Panc1 (cell line): ENCODE data around the gene ATP1B2. TPM values are rescaled to one million over a fixed set of nuclear protein-coding genes. Genes with fewer than 3 reads are reported as not detected.

Experiments
- ATAC-seq: fragments of 200-7000 bp; cut with Tn5 transposase; 2 replicates; pipeline ENCODE4 v1.9.1; 2020; ENCODE audit warnings: mild to moderate bottlenecking, moderate library complexity
- BruUV-seq: library from RNA; stranded (reverse); fragments of 400-500 nt; replicated peaks from 2 replicates; lab custom pipeline; 2021; lab: Mats Ljungman, UMichigan
- CTCF ChIA-PET: fragments of 300-600 bp; sonication (Branson Sonifier 250); formaldehyde crosslinking; loops from one replicate; lab custom pipeline; 2022; ENCODE audit warnings: antibody characterized with exemption; lab: Charles Lee
- POLR2A ChIA-PET: fragments of 300-600 bp; sonication (Branson Sonifier 250); formaldehyde crosslinking; loops from one replicate; lab custom pipeline; 2022; ENCODE audit warnings: antibody characterized with exemption; lab: Charles Lee
- DNase-seq: peaks from one replicate; pipeline ENCODE4 v3.0.0-alpha.2; 2010; ENCODE audit warnings: low read depth, low spot score
- H3K27ac ChIP-seq: 2 replicates; pipeline ENCODE4 v1.5.1; 2011; ENCODE audit warnings: mild to moderate bottlenecking, low read length, inconsistent platforms
- H3K27me3 ChIP-seq: fragments of 200-500 bp; sonication (Bioruptor generic); 2 replicates; pipeline ENCODE4 v1.6.0; 2014; ENCODE audit warnings: low read length, inconsistent platforms; ENCODE audit not compliant: control insufficient read depth, insufficient read depth
- H3K36me3 ChIP-seq: fragments of 200-500 bp; sonication (Bioruptor generic); 2 replicates; pipeline ENCODE4 v1.5.1; 2014; ENCODE audit warnings: inconsistent platforms, mild to moderate bottlenecking, low read length, moderate library complexity; ENCODE audit not compliant: control insufficient read depth, insufficient read depth
- H3K4me1 ChIP-seq: 2 replicates; pipeline ENCODE4 v1.5.1; 2011; ENCODE audit warnings: inconsistent platforms, mild to moderate bottlenecking, low read length, moderate library complexity; ENCODE audit not compliant: control insufficient read depth, insufficient read depth
- H3K4me3 ChIP-seq, 2 experiments: 2 replicates each; pipeline ENCODE4 v1.5.1; 2011 to 2012; ENCODE audit warnings: low read depth in 2 of 2, low read length in 2 of 2, mild to moderate bottlenecking in 2 of 2, inconsistent platforms in 1 of 2, moderate library complexity in 1 of 2
- H3K9me3 ChIP-seq: fragments of 200-500 bp; sonication (Bioruptor generic); 2 replicates; pipeline ENCODE4 v1.5.1; 2014; ENCODE audit warnings: low read depth, mild to moderate bottlenecking, inconsistent platforms, low read length, moderate library complexity; ENCODE audit not compliant: control insufficient read depth, insufficient read depth
- CTCF ChIP-seq: fragments of 450-650 bp; IDR thresholded peaks from 2 replicates; pipeline ENCODE4 v1.5.1; 2017; ENCODE audit warnings: mild to moderate bottlenecking
- POLR2AphosphoS5 ChIP-seq: IDR thresholded peaks from 2 replicates; pipeline ENCODE4 v1.6.1; 2012; ENCODE audit warnings: mild to moderate bottlenecking, low read depth, low read length, moderate library complexity
- REST ChIP-seq, 2 experiments: IDR thresholded peaks; 2 replicates each; pipeline ENCODE4 v1.6.1; 2011 to 2012; ENCODE audit warnings: low read depth in 2 of 2, control low read depth in 1 of 2, low read length in 1 of 2, mild to moderate bottlenecking in 1 of 2, moderate library complexity in 1 of 2; ENCODE audit not compliant: insufficient read depth in 1 of 2
- SIN3A ChIP-seq: IDR thresholded peaks from 2 replicates; pipeline ENCODE4 v1.6.1; 2012; ENCODE audit warnings: low read depth, mild to moderate bottlenecking, low read length, moderate library complexity, borderline replicate concordance; ENCODE audit not compliant: insufficient read depth
- TCF7L2 ChIP-seq: IDR thresholded peaks from 2 replicates; pipeline ENCODE4 v1.6.1; 2011; ENCODE audit warnings: mild to moderate bottlenecking, low read depth, low read length, inconsistent platforms
- in situ Hi-C: cut with HindIII; loops from 2 replicates; pipeline ENCODE4 v1.10.0; 2016; ENCODE audit warnings: low sequenced_read_pairs, low pct_unique_long_range_greater_than_20kb
- intact Hi-C: fragments of 100-400 bp; cut with micrococcal nuclease; formaldehyde crosslinking; loops from one replicate; pipeline ENCODE4 v1.10.0; 2022; ENCODE audit not compliant: unreplicated experiment
- total RNA-seq: library from RNA; stranded (reverse); gene quantifications from one replicate; pipeline ENCODE4 v1.2.1, GENCODE V29; 2021; ENCODE audit not compliant: unreplicated experiment

The ATP1B2 gene
- total RNA-seq, 1 experiment from 2014 or later = 0.08 TPM

DNA sequence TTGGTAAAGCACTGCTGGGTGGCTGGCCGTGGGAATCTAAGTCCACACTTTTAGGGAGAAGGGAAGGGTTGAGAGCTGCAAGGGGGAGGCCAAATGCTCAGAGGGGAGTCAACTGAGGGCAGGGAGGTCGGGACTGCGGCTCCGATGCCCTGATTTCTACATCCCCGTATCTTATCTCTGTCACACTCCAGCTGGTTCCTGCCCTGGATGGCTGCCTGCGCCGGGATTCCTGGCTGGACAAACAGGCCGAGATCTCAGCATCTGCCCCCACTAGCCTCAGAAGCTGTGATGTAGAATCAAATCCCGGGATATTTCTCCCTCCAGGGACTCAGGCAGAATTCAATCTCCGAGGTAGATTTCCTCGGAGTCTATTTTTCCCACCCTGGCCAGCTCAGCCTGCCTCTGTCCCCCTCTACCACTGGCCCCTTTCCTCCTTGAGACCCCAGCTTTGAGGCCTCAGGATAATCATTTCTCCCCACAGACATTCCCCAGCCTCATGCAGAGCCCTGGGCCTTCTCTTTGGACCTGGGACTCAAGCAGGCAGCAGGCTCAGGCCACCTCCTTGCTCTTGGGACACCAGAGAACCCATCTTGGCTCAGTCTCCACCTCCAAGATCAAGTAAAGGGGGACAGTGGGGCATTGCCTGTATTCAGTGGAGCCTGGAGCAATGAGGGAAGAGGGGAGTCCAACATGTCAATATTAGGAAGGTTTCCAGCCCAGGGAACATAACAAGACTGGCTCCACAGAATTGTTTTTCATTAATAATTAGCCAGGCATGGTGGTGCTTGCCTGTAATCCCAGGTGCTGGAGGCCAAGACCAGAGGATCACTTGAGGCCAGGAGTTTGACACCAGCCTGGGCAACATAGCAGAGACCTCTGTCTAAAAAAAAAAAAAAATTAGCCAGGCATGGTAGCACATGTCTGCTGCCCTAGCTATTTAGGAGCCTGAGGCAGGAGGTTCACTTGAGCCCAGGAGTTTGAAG, 19.0 kb upstream of the ATP1B2 start:
- no peak for DNase-seq
- Histone ChIP-seq H3K4me3 (no peak overlapping the region), H3K4me1 (peaks cover 5% of the 10 kb centered on the region), H3K9me3 (no peaks in the 10 kb centered on the region), H3K36me3 (no peaks in the 10 kb centered on the region), H3K27me3 (no peaks in the 10 kb centered on the region), H3K27ac (no peak overlapping the region)
- no TSS peak for BruUV-seq
- in situ Hi-C loops = no loop called here
- TF ChIP-seq TCF7L2 = no peak
- no peak for TF ChIP-seq SIN3A
- no peak for TF ChIP-seq CTCF
- TF ChIP-seq POLR2AphosphoS5 = no peak
- no peak for TF ChIP-seq REST (IDR thresholded peaks at IDR 0.05; ENCODE audit: insufficient read depth in 1 of 2, low read depth in 2 of 2, low read length in 1 of 2)
- no peak for ATAC-seq
- ChIA-PET CTCF (interaction anchor here (0.5 to 1.7 kb wide), 3 partner anchors 78 to 173 kb away, joined by 3 to 14 read pairs (median 4); no protein-coding TSS in a partner anchor), POLR2A (interaction anchor here (0.6 to 1.4 kb wide), 3 partner anchors 29 to 55 kb away, joined by 3 to 13 read pairs (median 5); partner anchors contain the start of gene TP53)
- intact Hi-C loops = no loop called here

GRCh38 chr17:7632492-7632894, 18.2 kb upstream of the ATP1B2 start:
- no peaks in the 10 kb centered on the region for H3K9me3 ChIP-seq
- in situ Hi-C loops (no loop called here), intact Hi-C loops (no loop called here)
- CTCF ChIA-PET = interaction anchor here (1.7 to 2.1 kb wide), 2 partner anchors 55 to 79 kb away, joined by 4 to 8 read pairs; partner anchors contain the start of genes TP53 and WRAP53
- DNase-seq (no peak), ATAC-seq (peak; percentile 76)
- no peaks in the 10 kb centered on the region for H3K27me3 ChIP-seq
- no TSS peak for BruUV-seq
- no peak overlapping the region for H3K4me3 ChIP-seq
- no peak overlapping the region for H3K27ac ChIP-seq
- H3K4me1 ChIP-seq = 0 out of 2 replicates have a peak, but pooled peaks cover 2% of the 10 kb centered on the region
- no peaks in the 10 kb centered on the region for H3K36me3 ChIP-seq
- TF ChIP-seq TCF7L2 (no peak), REST (IDR thresholded peaks at IDR 0.05; ENCODE audit: insufficient read depth in 1 of 2, low read depth in 2 of 2, low read length in 1 of 2) (no peak), CTCF (peak; percentile 80)
- POLR2A ChIA-PET = interaction anchor here (0.5 to 1.4 kb wide), 2 partner anchors 54 to 55 kb away, joined by 3 to 4 read pairs; partner anchors contain the start of gene TP53
